Coronary artery (tissue), 2 donors: ENCODE measurements around the gene RANBP17.
"Not testable (repeated sequence)": the region's sequence is repeated elsewhere in the genome, so short reads cannot be mapped to it uniquely, and the experiment has no call there.

ENCODE experiments used
- DNase-seq: peaks from one replicate; pipeline ENCODE4 v3.0.0-alpha.2; 2017; ENCODE audit warnings: low spot score
- H3K27ac ChIP-seq, 2 donors: fragments of 200-600 bp; sonication (generic); one replicate each; pipeline ENCODE4 v1.5.1; 2016 to 2019
- H3K4me3 ChIP-seq: fragments of 200-600 bp; sonication (generic); 2 replicates; pipeline ENCODE4 v1.5.1; 2016; ENCODE audit warnings: mild to moderate bottlenecking, moderate library complexity
- CTCF ChIP-seq: fragments of 200-600 bp; sonication (generic); IDR thresholded peaks from one replicate; pipeline ENCODE4 v1.5.1; 2019; ENCODE audit warnings: antibody characterized with exemption

Gene RANBP17

GRCh38 chr5:170865622-170866021 lies 3.8 kb downstream of the RANBP17 start:
- H3K4me3 ChIP-seq = no peak overlapping the region
- TF ChIP-seq CTCF = no peak
- DNase-seq = no peak
- no peak overlapping the region for H3K27ac ChIP-seq

- Histone ChIP-seq H3K4me3 (no peak overlapping the region), H3K27ac (no peak overlapping the region)
- TF ChIP-seq CTCF = no peak
- no peak for DNase-seq
These were observed 6.0 kb downstream of the RANBP17 start for GRCh38 chr5:170867825-170868224.

- not testable (repeated sequence) for H3K4me3 ChIP-seq, H3K27ac ChIP-seq, DNase-seq
These were observed 8.6 kb downstream of the RANBP17 start for GRCh38 chr5:170870390-170870789.

GRCh38 chr5:170874017-170874416 lies 12.2 kb downstream of the RANBP17 start:
- Histone ChIP-seq H3K4me3 (no peak overlapping the region), H3K27ac (no peak overlapping the region)
- TF ChIP-seq CTCF = no peak
- no peak for DNase-seq

- Histone ChIP-seq H3K4me3 (no peak overlapping the region), H3K27ac (no peak overlapping the region)
- DNase-seq = no peak
- TF ChIP-seq CTCF = no peak
These were observed 14.0 kb downstream of the RANBP17 start for GRCh38 chr5:170875811-170876210.

GRCh38 chr5:170880084-170880483 lies 18.3 kb downstream of the RANBP17 start:
- DNase-seq = no peak
- no peak overlapping the region for H3K4me3 ChIP-seq
- H3K27ac ChIP-seq = no peak overlapping the region
- no peak for TF ChIP-seq CTCF

GRCh38 chr5:170882345-170882744 lies 20.5 kb downstream of the RANBP17 start:
- H3K27ac ChIP-seq = no peak overlapping the region
- no peak for DNase-seq
- no peak overlapping the region for H3K4me3 ChIP-seq
- no peak for TF ChIP-seq CTCF

GRCh38 chr5:170885256-170885655 lies 23.4 kb downstream of the RANBP17 start:
- Histone ChIP-seq H3K4me3 (no peak overlapping the region), H3K27ac (no peak overlapping the region)
- TF ChIP-seq CTCF = no peak
- DNase-seq = no peak
